G401.6 (cell line): Measurements from ENCODE around the gene BOLA2.
"Not testable (repeated sequence)": the region's sequence is repeated elsewhere in the genome, so short reads cannot be mapped to it uniquely, and the experiment has no call there.

ENCODE experiments used
- FAIRE-seq: peaks from 2 replicates; lab custom pipeline; 2012; peaks lifted over from hg19 to GRCh38; lab: Jason Lieb, UNC

BOLA2 gene

GRCh38 chr16:29454269-29454668 is at the start of gene BOLA2, which contains the start of gene SLX1B:
BOLA2 (minus strand) TSS chr16:29454351; CDS start chr16:29454253, 98 bp downstream.
SLX1B (plus strand) TSS chr16:29454533.
- FAIRE-seq: peak; percentile 99

GRCh38 chr16:29482276-29482675 is 28.1 kb upstream of the BOLA2 start:
- not testable (repeated sequence) for FAIRE-seq

- not testable (repeated sequence) for FAIRE-seq
These were observed 17.9 kb upstream of the BOLA2 start for GRCh38 chr16:29472065-29472464.

- not testable (repeated sequence) for FAIRE-seq
These were observed 15.5 kb upstream of the BOLA2 start for GRCh38 chr16:29469660-29470059.

- FAIRE-seq: not testable (repeated sequence)
These were observed 13.7 kb upstream of the BOLA2 start for GRCh38 chr16:29467654-29468366.

- FAIRE-seq: not testable (repeated sequence)
These were observed 12.8 kb upstream of the BOLA2 start for GRCh38 chr16:29466904-29467303.

- FAIRE-seq: not testable (repeated sequence)
These were observed 12.1 kb upstream of the BOLA2 start for GRCh38 chr16:29465985-29466824.

- FAIRE-seq: not testable (repeated sequence)
These were observed 6.5 kb upstream of the BOLA2 start for GRCh38 chr16:29460647-29461030.

GRCh38 chr16:29459706-29460646 is 5.8 kb upstream of the BOLA2 start, which contains the start of gene SULT1A4:
SULT1A4 (plus strand) TSS chr16:29459913; CDS start chr16:29461386, 1,473 bp downstream.
- not testable (repeated sequence) for FAIRE-seq

- FAIRE-seq: not testable (repeated sequence)
These were observed 3.5 kb upstream of the BOLA2 start for GRCh38 chr16:29457660-29458059.

- peak; percentile 69 for FAIRE-seq
These were observed 677 bp upstream of the BOLA2 start for GRCh38 chr16:29454828-29455227.

GRCh38 chr16:29453754-29454153 is 397 bp downstream of the BOLA2 start:
- not testable (repeated sequence) for FAIRE-seq

GRCh38 chr16:29425390-29425789 is 28.8 kb downstream of the BOLA2 start:
- FAIRE-seq: not testable (repeated sequence)

- not testable (repeated sequence) for FAIRE-seq
These were observed 30.6 kb downstream of the BOLA2 start for GRCh38 chr16:29423587-29423986.

GRCh38 chr16:29405249-29405648 is 48.9 kb downstream of the BOLA2 start:
- not testable (repeated sequence) for FAIRE-seq
